Lower lobe of right lung (tissue), 2 donors: ENCODE data around the gene SLC24A3. TPM values are rescaled to one million over a fixed set of nuclear protein-coding genes. Genes with fewer than 3 reads are reported as not detected.
A peak's percentile ranks its signal among the peaks of the same experiment; 100 is the strongest.

Experiments used
- ATAC-seq, 2 donors: fragments of 200-7000 bp; cut with Tn5 transposase; one replicate each; pipeline ENCODE4 v1.9.1; 2020 to 2022; ENCODE audit warnings: mild to moderate bottlenecking in 2 of 2, moderate library complexity in 2 of 2
- DNase-seq: peaks from one replicate; pipeline ENCODE4 v3.0.0-alpha.2; 2020
- H3K27ac ChIP-seq: fragments of 200-600 bp; one replicate; pipeline ENCODE4 v1.8.0; 2022
- H3K27me3 ChIP-seq: fragments of 200-600 bp; one replicate; pipeline ENCODE4 v1.8.0; 2022; ENCODE audit warnings: low read depth
- H3K36me3 ChIP-seq: fragments of 200-600 bp; one replicate; pipeline ENCODE4 v1.8.0; 2022; ENCODE audit warnings: mild to moderate bottlenecking
- H3K4me1 ChIP-seq: fragments of 200-600 bp; one replicate; pipeline ENCODE4 v1.8.0; 2022
- H3K4me3 ChIP-seq: fragments of 200-600 bp; one replicate; pipeline ENCODE4 v1.8.0; 2022; ENCODE audit warnings: mild to moderate bottlenecking
- H3K9me3 ChIP-seq: fragments of 200-600 bp; one replicate; pipeline ENCODE4 v1.8.0; 2022
- CTCF ChIP-seq: fragments of 200-600 bp; IDR thresholded peaks from one replicate; pipeline ENCODE4 v1.8.0; 2022; ENCODE audit warnings: antibody characterized with exemption, mild to moderate bottlenecking
- intact Hi-C: fragments of 100-400 bp; cut with DNase I; formaldehyde crosslinking; loops from one replicate; pipeline ENCODE4 v1.11.0; 2022
- total RNA-seq: library from RNA; stranded (reverse); fragmentation: NEBNext Ultra II Directional; extraction: Animal tissue kit (Norgen Biotek cat#: 25700); gene quantifications from one replicate; pipeline ENCODE4 v1.2.1, GENCODE V29; 2021
- donor health status: DM: no; HTN: yes; CAD: no; lungs with severe emphysema.

SLC24A3 gene
- total RNA-seq, 1 donor from 2014 or later = 7.9 TPM

GRCh38 chr20:19406381-19406780 is 193.9 kb downstream of the SLC24A3 start:
- DNase-seq (no peak), ATAC-seq (no peak)
- Histone ChIP-seq H3K27ac (no peak overlapping the region), H3K36me3 (no peaks in the 10 kb centered on the region), H3K27me3 (no peaks in the 10 kb centered on the region), H3K4me1 (peaks cover 22% of the 10 kb centered on the region), H3K4me3 (no peak overlapping the region), H3K9me3 (no peaks in the 10 kb centered on the region)
- TF ChIP-seq CTCF = no peak
- intact Hi-C loops = no loop called here

GRCh38 chr20:19407196-19407595 is 194.8 kb downstream of the SLC24A3 start:
- H3K4me1 ChIP-seq = peaks cover 22% of the 10 kb centered on the region
- intact Hi-C loops = no loop called here
- no peaks in the 10 kb centered on the region for H3K9me3 ChIP-seq
- H3K27ac ChIP-seq = peak overlapping the region; percentile 41
- TF ChIP-seq CTCF = no peak
- ATAC-seq (no peak), DNase-seq (no peak)
- H3K27me3 ChIP-seq = no peaks in the 10 kb centered on the region
- no peak overlapping the region for H3K4me3 ChIP-seq
- no peaks in the 10 kb centered on the region for H3K36me3 ChIP-seq

GRCh38 chr20:19407736-19408135 is 195.3 kb downstream of the SLC24A3 start:
- Histone ChIP-seq H3K4me1 (peaks cover 22% of the 10 kb centered on the region), H3K27ac (peak overlapping the region; percentile 41), H3K4me3 (no peak overlapping the region), H3K36me3 (no peaks in the 10 kb centered on the region), H3K27me3 (no peaks in the 10 kb centered on the region), H3K9me3 (no peaks in the 10 kb centered on the region)
- no peak for TF ChIP-seq CTCF
- no peak for DNase-seq
- intact Hi-C loops = no loop called here
- ATAC-seq = peak; percentile 92 to 94

- Histone ChIP-seq H3K27me3 (no peaks in the 10 kb centered on the region), H3K4me1 (peaks cover 22% of the 10 kb centered on the region), H3K4me3 (no peak overlapping the region), H3K9me3 (no peaks in the 10 kb centered on the region), H3K36me3 (no peaks in the 10 kb centered on the region), H3K27ac (peak overlapping the region; percentile 32)
- TF ChIP-seq CTCF = no peak
- DNase-seq (no peak), ATAC-seq (no peak)
- intact Hi-C loops = no loop called here
Observed at GRCh38 chr20:19408971-19409370, 196.5 kb downstream of the SLC24A3 start.

- intact Hi-C loops = no loop called here
- TF ChIP-seq CTCF = no peak
- no peaks in the 10 kb centered on the region for H3K27me3 ChIP-seq
- no peak for ATAC-seq
- no peak overlapping the region for H3K4me3 ChIP-seq
- H3K27ac ChIP-seq = no peak overlapping the region
- no peaks in the 10 kb centered on the region for H3K36me3 ChIP-seq
- no peak for DNase-seq
- H3K4me1 ChIP-seq = peaks cover 16% of the 10 kb centered on the region
- no peaks in the 10 kb centered on the region for H3K9me3 ChIP-seq
Observed at GRCh38 chr20:19411811-19412210, 199.4 kb downstream of the SLC24A3 start.

- Histone ChIP-seq H3K4me1 (peaks cover 12% of the 10 kb centered on the region), H3K27me3 (no peaks in the 10 kb centered on the region), H3K9me3 (no peaks in the 10 kb centered on the region), H3K27ac (no peak overlapping the region), H3K36me3 (no peaks in the 10 kb centered on the region), H3K4me3 (no peak overlapping the region)
- no peak for TF ChIP-seq CTCF
- DNase-seq = no peak
- ATAC-seq = no peak
- intact Hi-C loops = no loop called here
Observed at GRCh38 chr20:19412254-19412653, 199.8 kb downstream of the SLC24A3 start.
